Measurements from ENCODE around the gene CNTNAP2.
"Not testable (repeated sequence)": the region's sequence is repeated elsewhere in the genome, so short reads cannot be mapped to it uniquely, and the experiment has no call there.

The CNTNAP2 gene

DNA sequence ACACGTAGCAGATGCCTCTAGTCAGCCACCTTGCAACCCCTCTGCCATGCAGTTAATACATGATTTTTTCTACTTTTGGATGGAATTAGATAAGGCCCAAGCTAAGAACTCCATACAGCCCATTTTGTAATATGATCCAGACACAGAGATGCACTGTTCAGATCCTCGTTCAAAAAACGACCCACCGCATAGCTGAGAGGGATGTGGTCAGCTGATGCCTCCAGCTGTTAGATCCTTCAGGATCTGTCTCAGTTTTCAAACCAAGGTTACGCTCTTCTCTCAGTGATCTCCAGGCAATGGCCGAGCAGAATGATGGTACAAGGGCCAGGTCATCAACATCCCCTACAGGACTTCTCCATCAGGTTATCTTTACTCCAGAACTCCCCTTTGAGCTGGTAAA lies 1592.3 kb downstream of the CNTNAP2 start:
- no peak for DNase-seq (ENCODE audit: low read depth, low spot score)
- in situ Hi-C loops (cut with HindIII; ENCODE audit: low sequenced_read_pairs), result no loop called here
- TF ChIP-seq, protein P1, sequence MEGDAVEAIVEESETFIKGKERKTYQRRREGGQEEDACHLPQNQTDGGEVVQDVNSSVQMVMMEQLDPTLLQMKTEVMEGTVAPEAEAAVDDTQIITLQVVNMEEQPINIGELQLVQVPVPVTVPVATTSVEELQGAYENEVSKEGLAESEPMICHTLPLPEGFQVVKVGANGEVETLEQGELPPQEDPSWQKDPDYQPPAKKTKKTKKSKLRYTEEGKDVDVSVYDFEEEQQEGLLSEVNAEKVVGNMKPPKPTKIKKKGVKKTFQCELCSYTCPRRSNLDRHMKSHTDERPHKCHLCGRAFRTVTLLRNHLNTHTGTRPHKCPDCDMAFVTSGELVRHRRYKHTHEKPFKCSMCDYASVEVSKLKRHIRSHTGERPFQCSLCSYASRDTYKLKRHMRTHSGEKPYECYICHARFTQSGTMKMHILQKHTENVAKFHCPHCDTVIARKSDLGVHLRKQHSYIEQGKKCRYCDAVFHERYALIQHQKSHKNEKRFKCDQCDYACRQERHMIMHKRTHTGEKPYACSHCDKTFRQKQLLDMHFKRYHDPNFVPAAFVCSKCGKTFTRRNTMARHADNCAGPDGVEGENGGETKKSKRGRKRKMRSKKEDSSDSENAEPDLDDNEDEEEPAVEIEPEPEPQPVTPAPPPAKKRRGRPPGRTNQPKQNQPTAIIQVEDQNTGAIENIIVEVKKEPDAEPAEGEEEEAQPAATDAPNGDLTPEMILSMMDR (IDR thresholded peaks at IDR 0.05; ENCODE audit: low read depth, low read length), result no peak
- no peak overlapping the region for H3K4me3 ChIP-seq (ENCODE audit: low read depth, low read length)

- H3K4me3 ChIP-seq (ENCODE audit: low read depth, low read length), result no peak overlapping the region
- TF ChIP-seq, protein P1 (IDR thresholded peaks at IDR 0.05; ENCODE audit: low read depth, low read length), result no peak
- in situ Hi-C loops (cut with HindIII; ENCODE audit: low sequenced_read_pairs), result no loop called here
- DNase-seq (ENCODE audit: low read depth, low spot score), result no peak
These were observed 1594.8 kb downstream of the CNTNAP2 start for GRCh38 chr7:147711447-147711846.

GRCh38 chr7:147721962-147722830 lies 1605.6 kb downstream of the CNTNAP2 start:
- DNase-seq (ENCODE audit: low read depth, low spot score), result no peak
- no peak overlapping the region for H3K4me3 ChIP-seq (ENCODE audit: low read depth, low read length)
- in situ Hi-C loops (cut with HindIII; ENCODE audit: low sequenced_read_pairs), result no loop called here
- TF ChIP-seq, protein P1 (IDR thresholded peaks at IDR 0.05; ENCODE audit: low read depth, low read length), result no peak

DNA sequence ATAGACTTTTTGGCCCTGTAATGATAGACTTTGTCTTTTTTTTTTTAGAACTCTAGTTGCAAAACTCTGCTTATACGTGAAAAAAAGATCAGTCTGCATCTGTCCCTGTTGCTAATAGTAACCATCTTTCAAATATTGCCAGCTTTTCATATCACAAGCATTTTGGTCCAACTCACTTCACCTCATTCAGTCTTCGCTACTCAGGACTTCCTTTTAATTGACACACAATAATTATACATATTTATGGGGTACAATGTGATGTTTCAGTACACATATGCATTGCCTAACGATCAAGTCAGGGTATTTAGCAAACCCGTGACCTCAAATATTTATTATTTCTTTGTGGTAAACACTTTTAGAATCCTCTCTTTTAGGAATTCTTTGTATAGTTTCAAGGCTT lies 1606.9 kb downstream of the CNTNAP2 start:
- in situ Hi-C loops (cut with HindIII; ENCODE audit: low sequenced_read_pairs), result no loop called here
- no peak overlapping the region for H3K4me3 ChIP-seq (ENCODE audit: low read depth, low read length)
- no peak for DNase-seq (ENCODE audit: low read depth, low spot score)
- TF ChIP-seq, protein P1 (IDR thresholded peaks at IDR 0.05; ENCODE audit: low read depth, low read length), result no peak

- H3K4me3 ChIP-seq (ENCODE audit: low read depth, low read length), result no peak overlapping the region
- DNase-seq (ENCODE audit: low read depth, low spot score), result no peak
- in situ Hi-C loops (cut with HindIII; ENCODE audit: low sequenced_read_pairs), result no loop called here
- TF ChIP-seq, protein P1 (IDR thresholded peaks at IDR 0.05; ENCODE audit: low read depth, low read length), result no peak
These were observed 1614.7 kb downstream of the CNTNAP2 start for GRCh38 chr7:147731311-147731710.

GRCh38 chr7:147737559-147738214 lies 1621.1 kb downstream of the CNTNAP2 start:
- DNase-seq (ENCODE audit: low read depth, low spot score); H3K4me3 ChIP-seq (ENCODE audit: low read depth, low read length); in situ Hi-C loops (cut with HindIII; ENCODE audit: low sequenced_read_pairs): not testable (repeated sequence)

GRCh38 chr7:147742301-147742700 lies 1625.7 kb downstream of the CNTNAP2 start:
- TF ChIP-seq, protein P1 (IDR thresholded peaks at IDR 0.05; ENCODE audit: low read depth, low read length), result no peak
- in situ Hi-C loops (cut with HindIII; ENCODE audit: low sequenced_read_pairs), result no loop called here
- H3K4me3 ChIP-seq (ENCODE audit: low read depth, low read length), result no peak overlapping the region
- DNase-seq (ENCODE audit: low read depth, low spot score), result no peak

All from astrocyte of the spinal cord (primary cell).